ENCODE results near the gene PLPP7.

The PLPP7 gene

GRCh38 chr9:131288217-131288616 lies 1.3 kb upstream of the PLPP7 start:
- CTCF ChIA-PET: interaction anchor here (2.6 kb wide), 1 partner anchor 9 kb away, joined by 10 read pairs; no protein-coding TSS in a partner anchor
- POLR2A ChIA-PET: interaction anchor here (0.5 kb wide), 1 partner anchor 230 kb away, joined by 5 read pairs; no protein-coding TSS in a partner anchor
- no peak for DNase-seq (ENCODE audit: extremely low spot score)
- TF ChIP-seq CTCF (IDR thresholded peaks at IDR 0.05; ENCODE audit: control extremely low read depth, extremely low read depth, low read depth, missing control alignments): no peak

- POLR2A ChIA-PET: no interaction called here
- CTCF ChIA-PET: interaction anchor here (0.9 to 2.6 kb wide), 5 partner anchors 9 to 110 kb away, joined by 3 to 10 read pairs (median 4); partner anchors contain the start of gene FAM78A
- no peak for TF ChIP-seq CTCF (IDR thresholded peaks at IDR 0.05; ENCODE audit: control extremely low read depth, extremely low read depth, low read depth, missing control alignments)
- no peak for DNase-seq (ENCODE audit: extremely low spot score)
Observed at GRCh38 chr9:131290036-131290766, 678 bp downstream of the PLPP7 start.

- no peak for DNase-seq (ENCODE audit: extremely low spot score)
- TF ChIP-seq CTCF (IDR thresholded peaks at IDR 0.05; ENCODE audit: control extremely low read depth, extremely low read depth, low read depth, missing control alignments): no peak
- POLR2A ChIA-PET: no interaction called here
- CTCF ChIA-PET: no interaction called here
Observed at GRCh38 chr9:131290767-131291370, 1.3 kb downstream of the PLPP7 start.

- ChIA-PET POLR2A (no interaction called here), CTCF (interaction anchor here (1.1 to 1.3 kb wide), 2 partner anchors 45 to 114 kb away, joined by 3 to 5 read pairs; no protein-coding TSS in a partner anchor)
- no peak for TF ChIP-seq CTCF (IDR thresholded peaks at IDR 0.05; ENCODE audit: control extremely low read depth, extremely low read depth, low read depth, missing control alignments)
- no peak for DNase-seq (ENCODE audit: extremely low spot score)
Observed at GRCh38 chr9:131291795-131292315, 2.3 kb downstream of the PLPP7 start.

- TF ChIP-seq CTCF (IDR thresholded peaks at IDR 0.05; ENCODE audit: control extremely low read depth, extremely low read depth, low read depth, missing control alignments): no peak
- ChIA-PET POLR2A (no interaction called here), CTCF (interaction anchor here (1.1 to 1.5 kb wide), 4 partner anchors 35 to 115 kb away, joined by 3 to 5 read pairs (median 3); no protein-coding TSS in a partner anchor)
- DNase-seq (ENCODE audit: extremely low spot score): no peak
Observed at GRCh38 chr9:131292937-131293336, 3.4 kb downstream of the PLPP7 start.

GRCh38 chr9:131296460-131296859 lies 6.9 kb downstream of the PLPP7 start:
- ChIA-PET CTCF (interaction anchor here (1.3 to 2.4 kb wide), 2 partner anchors 11 to 40 kb away, joined by 4 to 8 read pairs; no protein-coding TSS in a partner anchor), POLR2A (no interaction called here)
- DNase-seq (ENCODE audit: extremely low spot score): no peak
- no peak for TF ChIP-seq CTCF (IDR thresholded peaks at IDR 0.05; ENCODE audit: control extremely low read depth, extremely low read depth, low read depth, missing control alignments)

Data from GM10248 (cell line).